Fibroblast of the aortic adventitia (primary cell): ENCODE results near the gene NDE1. TPM values are rescaled to one million over a fixed set of nuclear protein-coding genes. Genes with fewer than 3 reads are reported as not detected.

Experiments
- DNase-seq: peaks from one replicate; pipeline ENCODE4 v3.0.0-alpha.2; 2010; ENCODE audit warnings: low read depth
- H3K4me3 ChIP-seq: 2 replicates; pipeline ENCODE4 v1.5.1; 2011; ENCODE audit warnings: low read depth, mild to moderate bottlenecking, control low read depth, low read length, moderate library complexity
- CTCF ChIP-seq: IDR thresholded peaks from 2 replicates; pipeline ENCODE4 v1.5.1; 2011; ENCODE audit warnings: mild to moderate bottlenecking, low read length, control low read depth, inconsistent platforms; ENCODE audit not compliant: insufficient read depth
- total RNA-seq: library from RNA; depleted of rRNA; stranded (reverse); fragments of >200 nt; gene quantifications from 2 replicates; pipeline ENCODE4 v1.2.3, GENCODE V29; 2012; ENCODE audit warnings: low replicate concordance

The NDE1 gene
- total RNA-seq, 1 donor, result 17.5 TPM

GRCh38 chr16:15620611-15621195 lies 29.3 kb upstream of the NDE1 start:
- peak; percentile 39 for DNase-seq
- TF ChIP-seq CTCF, result no peak
- no peak overlapping the region for H3K4me3 ChIP-seq

DNA sequence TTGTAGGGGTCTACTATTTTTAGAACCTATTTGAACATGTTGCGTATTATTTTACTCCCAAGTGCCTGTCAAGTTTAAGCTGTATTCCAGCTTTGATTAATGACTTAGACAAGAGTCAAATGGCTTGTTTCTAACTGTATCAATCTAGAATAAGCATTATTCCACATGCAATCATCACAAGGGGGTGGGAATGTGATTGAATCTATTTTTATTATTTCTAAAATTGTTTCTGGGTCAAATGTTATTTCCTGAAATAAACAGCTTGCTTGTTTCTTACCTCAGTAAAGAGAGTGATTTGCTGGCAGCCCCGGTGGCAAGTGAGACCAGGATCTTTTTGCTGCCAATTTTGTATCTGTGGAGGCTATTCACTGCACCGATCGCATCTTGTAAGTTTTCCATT lies 28.6 kb upstream of the NDE1 start:
- TF ChIP-seq CTCF, result no peak
- H3K4me3 ChIP-seq, result no peak overlapping the region
- DNase-seq, result no peak

DNA sequence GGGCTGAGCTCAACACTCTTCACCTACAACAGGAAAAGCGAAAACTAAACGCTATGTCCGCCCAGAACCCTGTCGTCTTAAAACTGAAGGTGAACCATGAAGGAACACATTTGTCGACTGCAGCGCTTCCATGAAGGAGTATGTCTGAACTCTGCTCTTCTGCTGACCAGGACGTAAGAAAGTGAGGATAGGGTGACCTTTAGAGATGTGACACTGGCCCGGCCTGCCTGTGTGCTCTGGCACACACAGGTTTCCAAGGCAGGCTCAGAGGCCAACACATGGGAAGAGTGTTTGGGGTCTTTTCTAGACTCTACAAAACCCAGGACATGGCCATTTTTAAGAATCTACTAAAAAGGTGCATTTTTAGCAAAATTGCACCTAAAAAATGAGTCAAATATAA lies 28.2 kb upstream of the NDE1 start:
- DNase-seq, result no peak

GRCh38 chr16:15631730-15632409 lies 18.2 kb upstream of the NDE1 start:
- no peak overlapping the region for H3K4me3 ChIP-seq
- no peak for TF ChIP-seq CTCF
- DNase-seq, result no peak

More for the DNA sequence above, 28.2 kb upstream of the NDE1 start:
- TF ChIP-seq CTCF, result no peak
- no peak overlapping the region for H3K4me3 ChIP-seq

- no peak for DNase-seq
- no peak for TF ChIP-seq CTCF
- H3K4me3 ChIP-seq, result no peak overlapping the region
Observed at GRCh38 chr16:15635926-15636325, 14.1 kb upstream of the NDE1 start.

GRCh38 chr16:15636392-15636873 lies 13.6 kb upstream of the NDE1 start:
- TF ChIP-seq CTCF, result no peak
- no peak overlapping the region for H3K4me3 ChIP-seq
- DNase-seq, result no peak
